H9 (cell line): ENCODE data around the gene GSK3A. TPM values are rescaled to one million over a fixed set of nuclear protein-coding genes. Genes with fewer than 3 reads are reported as not detected.

Source experiments
- DNase-seq: peaks from one replicate; pipeline ENCODE4 v3.0.0-alpha.2; 2017
- H2AFZ ChIP-seq: one replicate; pipeline ENCODE4 v1.6.1; 2013; ENCODE audit warnings: mild to moderate bottlenecking, low read length, control low read depth, moderate library complexity
- H2AK5ac ChIP-seq: 2 replicates; pipeline ENCODE4 v1.6.1; 2013; ENCODE audit warnings: low read length, control low read depth, mixed read lengths; ENCODE audit not compliant: insufficient read length
- H2BK120ac ChIP-seq: one replicate; pipeline ENCODE4 v1.6.1; 2013; ENCODE audit warnings: low read depth, mild to moderate bottlenecking, low read length, control low read depth, inconsistent platforms; ENCODE audit not compliant: poor library complexity, severe bottlenecking
- H2BK12ac ChIP-seq: 2 replicates; pipeline ENCODE4 v1.6.1; 2013; ENCODE audit warnings: low read length, control low read depth, mixed read lengths, low read depth; ENCODE audit not compliant: insufficient read length
- H2BK15ac ChIP-seq: 2 replicates; pipeline ENCODE4 v1.6.1; 2013; ENCODE audit warnings: low read depth, low read length, control low read depth
- H2BK20ac ChIP-seq: one replicate; pipeline ENCODE4 v1.6.1; 2013; ENCODE audit warnings: low read depth, mild to moderate bottlenecking, low read length, control low read depth, inconsistent platforms; ENCODE audit not compliant: poor library complexity, severe bottlenecking
- H2BK5ac ChIP-seq: 2 replicates; pipeline ENCODE4 v1.6.1; 2013; ENCODE audit warnings: low read length, control low read depth, mixed read lengths; ENCODE audit not compliant: insufficient read length
- H3K14ac ChIP-seq: 2 replicates; pipeline ENCODE4 v1.6.1; 2013; ENCODE audit warnings: low read length, control low read depth; ENCODE audit not compliant: insufficient read depth
- H3K18ac ChIP-seq: 2 replicates; pipeline ENCODE4 v1.6.1; 2013; ENCODE audit warnings: low read depth, mild to moderate bottlenecking, mixed read lengths, low read length, control low read depth; ENCODE audit not compliant: insufficient read length
- H3K23ac ChIP-seq: 2 replicates; pipeline ENCODE4 v1.6.1; 2013; ENCODE audit warnings: low read length, control low read depth, mixed read lengths, low read depth; ENCODE audit not compliant: insufficient read length
- H3K23me2 ChIP-seq: 2 replicates; pipeline ENCODE4 v1.6.1; 2013; ENCODE audit warnings: low read depth, mild to moderate bottlenecking, mixed read lengths, low read length, control low read depth; ENCODE audit not compliant: insufficient read length, poor library complexity, severe bottlenecking
- H3K27ac ChIP-seq: 2 replicates; pipeline ENCODE4 v1.5.1; 2013; ENCODE audit warnings: low read length, control low read depth, mixed read lengths, low read depth; ENCODE audit not compliant: insufficient read length
- H3K27me3 ChIP-seq: 2 replicates; pipeline ENCODE4 v1.6.1; 2013; ENCODE audit warnings: low read length, control low read depth, inconsistent platforms; ENCODE audit not compliant: insufficient read depth
- H3K4ac ChIP-seq: 2 replicates; pipeline ENCODE4 v1.6.1; 2013; ENCODE audit warnings: low read depth, mild to moderate bottlenecking, control low read depth, inconsistent platforms, low read length, moderate library complexity
- H3K4me1 ChIP-seq: 2 replicates; pipeline ENCODE4 v1.6.1; 2013; ENCODE audit warnings: low read length, control low read depth, inconsistent platforms; ENCODE audit not compliant: insufficient read depth
- H3K4me2 ChIP-seq: 2 replicates; pipeline ENCODE4 v1.6.1; 2013; ENCODE audit warnings: low read length, control low read depth, mixed read lengths; ENCODE audit not compliant: insufficient read length, insufficient read depth
- H3K56ac ChIP-seq: 2 replicates; pipeline ENCODE4 v1.6.1; 2013; ENCODE audit warnings: low read depth, mild to moderate bottlenecking, mixed read lengths, low read length, control low read depth; ENCODE audit not compliant: insufficient read length
- H3K79me1 ChIP-seq: 2 replicates; pipeline ENCODE4 v1.6.1; 2013; ENCODE audit warnings: low read depth, mild to moderate bottlenecking, moderate library complexity, low read length, control low read depth, inconsistent platforms; ENCODE audit not compliant: insufficient read depth, poor library complexity, severe bottlenecking
- H3K79me2 ChIP-seq: 2 replicates; pipeline ENCODE4 v1.6.1; 2013; ENCODE audit warnings: low read length, control low read depth, inconsistent platforms; ENCODE audit not compliant: insufficient read depth
- H3K9ac ChIP-seq: 2 replicates; pipeline ENCODE4 v1.6.1; 2013; ENCODE audit warnings: low read length, control low read depth, mixed read lengths; ENCODE audit not compliant: insufficient read length; ENCODE audit errors: extremely low read depth
- H3K9me3 ChIP-seq: one replicate; pipeline ENCODE4 v1.6.1; 2013; ENCODE audit warnings: low read depth, low read length, inconsistent platforms; ENCODE audit not compliant: control insufficient read depth
- H3T11ph ChIP-seq: one replicate; pipeline ENCODE4 v1.6.1; 2013; ENCODE audit warnings: mild to moderate bottlenecking, low read length, control low read depth, inconsistent platforms
- H4K20me1 ChIP-seq: one replicate; pipeline ENCODE4 v1.6.1; 2013; ENCODE audit not compliant: control insufficient read depth, insufficient read length, insufficient read depth
- H4K5ac ChIP-seq: 2 replicates; pipeline ENCODE4 v1.6.1; 2013; ENCODE audit warnings: low read depth, mild to moderate bottlenecking, mixed read lengths, low read length, control low read depth; ENCODE audit not compliant: insufficient read length
- H4K8ac ChIP-seq: replicated peaks from 2 replicates; pipeline ENCODE4 v1.6.1; 2013; ENCODE audit warnings: low read length, control low read depth, mixed read lengths, low read depth; ENCODE audit not compliant: insufficient read length
- H4K91ac ChIP-seq: 2 replicates; pipeline ENCODE4 v1.6.1; 2013; ENCODE audit warnings: low read depth, mild to moderate bottlenecking, moderate library complexity, mixed read lengths, low read length, control low read depth; ENCODE audit not compliant: insufficient read length
- H3K27ac Mint-ChIP-seq, 3 experiments: 2 replicates in 2 of 3; 3 replicates in 1 of 3; pipeline ENCODE4 v1.8.0; 2020 to 2021; ENCODE audit warnings: mixed read lengths in 3 of 3, mild to moderate bottlenecking in 1 of 3, moderate library complexity in 1 of 3
- H3K27me3 Mint-ChIP-seq: 2 replicates; pipeline ENCODE4 v1.8.0; 2021; ENCODE audit warnings: low read depth, mild to moderate bottlenecking, moderate library complexity, mixed read lengths
- H3K36me3 Mint-ChIP-seq, 3 experiments: 2 replicates in 2 of 3; 3 replicates in 1 of 3; pipeline ENCODE4 v1.8.0; 2020 to 2021; ENCODE audit warnings: low read depth in 3 of 3, mixed read lengths in 3 of 3; ENCODE audit not compliant: insufficient read depth in 1 of 3
- H3K4me1 Mint-ChIP-seq, 2 experiments: 2 replicates each; pipeline ENCODE4 v1.8.0; 2020; ENCODE audit warnings: mixed read lengths in 2 of 2
- H3K4me3 Mint-ChIP-seq, 2 experiments: 2 replicates in 1 of 2; 3 replicates in 1 of 2; pipeline ENCODE4 v1.8.0; 2020 to 2021; ENCODE audit warnings: mild to moderate bottlenecking in 2 of 2, mixed read lengths in 2 of 2, moderate library complexity in 1 of 2
- H3K9me3 Mint-ChIP-seq, 2 experiments: 2 replicates in 1 of 2; 3 replicates in 1 of 2; pipeline ENCODE4 v1.8.0; 2020; ENCODE audit warnings: mild to moderate bottlenecking in 2 of 2, mixed read lengths in 2 of 2, moderate library complexity in 1 of 2
- CTCF ChIP-seq: fragments of 200-600 bp; sonication (generic); conservative IDR thresholded peaks from 3 replicates; pipeline ENCODE4 v1.8.0; 2021; ENCODE audit warnings: antibody characterized with exemption, mild to moderate bottlenecking
- WGBS: extraction: QIAGEN DNeasy Blood & Tissue Kit; methylation state at CpG from one replicate; pipeline ENCODE4 v1.1.7; 2013; ENCODE audit warnings: missing lambda C conversion rate, low lambda C conversion rate, mixed read lengths; ENCODE audit not compliant: insufficient read length; ENCODE audit errors: extremely low coverage; 5-methylcytosine and 5-hydroxymethylcytosine counted together
- total RNA-seq: library from RNA; stranded (reverse); gene quantifications from 2 replicates; pipeline ENCODE4 v1.2.1, GENCODE V29; 2021

GSK3A gene
- total RNA-seq, 1 experiment from 2014 or later = 52.4 TPM

DNA sequence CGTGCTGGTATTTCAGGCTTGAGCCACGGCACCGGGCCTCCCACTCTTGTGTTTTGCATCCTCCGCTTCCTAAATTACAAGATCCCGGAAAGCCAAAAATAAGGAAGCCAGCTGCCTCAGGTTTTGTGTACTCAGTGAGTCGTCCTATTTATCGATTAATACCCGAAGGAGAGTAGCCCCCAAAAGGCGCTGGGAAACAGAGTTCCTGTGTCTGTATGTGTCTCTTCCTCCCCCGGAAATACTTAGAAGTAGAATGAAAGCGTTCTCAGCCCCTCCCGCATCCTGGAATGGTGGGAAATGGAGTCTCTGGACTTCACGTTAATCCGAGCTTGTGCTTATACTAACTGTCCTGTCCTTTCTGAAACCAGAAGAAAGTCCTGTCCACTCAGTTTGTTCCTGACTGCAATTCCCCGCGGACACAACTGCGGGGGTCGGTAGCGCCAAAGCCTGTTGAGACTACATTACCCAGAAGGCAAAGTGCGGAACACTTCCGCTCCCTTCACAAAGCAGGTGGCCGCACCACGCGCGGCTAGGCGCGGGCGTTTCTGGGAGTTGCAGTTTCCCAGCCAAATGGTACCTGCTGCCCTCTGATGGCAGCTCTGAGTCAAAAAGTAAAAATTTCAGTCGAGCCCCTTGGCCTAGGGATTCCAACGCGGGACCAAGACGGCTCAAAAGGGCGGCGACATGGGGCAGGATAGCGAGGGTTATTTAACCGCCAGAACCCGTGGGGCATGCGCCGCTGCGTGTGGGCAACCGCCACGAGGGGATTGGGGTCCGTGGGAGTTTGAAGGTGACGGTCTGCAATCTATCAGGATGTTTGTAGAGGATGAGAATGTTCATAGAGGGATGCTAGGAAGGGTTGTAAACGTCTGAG is 2.2 kb upstream of the GSK3A start:
- WGBS = no CpG with 5 or more reads among the region's 45 CpGs
- DNase-seq = peak; percentile 97

More for the DNA sequence above, 2.2 kb upstream of the GSK3A start:
- Histone ChIP-seq H3K4me2 (peak overlapping the region; percentile 96), H3K23me2 (peaks cover 4% of the 10 kb centered on the region), H2BK12ac (no peak overlapping the region), H4K20me1 (no peaks in the 10 kb centered on the region), H3K4ac (no peak overlapping the region), H3T11ph (no peak overlapping the region), H3K9me3 (no peaks in the 10 kb centered on the region), H3K79me1 (no peaks in the 10 kb centered on the region), H2AFZ (no peak overlapping the region), H4K8ac (no peak overlapping the region), H2AK5ac (no peak overlapping the region), H3K18ac (peak overlapping the region; percentile 76), H3K27me3 (no peaks in the 10 kb centered on the region), H2BK5ac (no peak overlapping the region), H2BK20ac (no peak overlapping the region), H3K27ac (peak overlapping the region; percentile 10), H3K4me1 (no peaks in the 10 kb centered on the region; the same call in 1 of the 2 replicates), H4K91ac (no peak overlapping the region), H2BK15ac (no peak overlapping the region), H3K79me2 (no peaks in the 10 kb centered on the region; the same call in 1 of the 2 replicates), H3K9ac (peak overlapping the region; percentile 28), H3K56ac (no peak overlapping the region), H4K5ac (no peak overlapping the region), H2BK120ac (no peak overlapping the region), H3K23ac (no peak overlapping the region), H3K14ac (no peak overlapping the region; the same call in 1 of the 2 replicates)
- Mint-ChIP-seq H3K9me3 (no peaks in the 10 kb centered on the region), H3K4me1 (peaks cover 29 to 35% of the 10 kb centered on the region in 2 experiments), H3K27ac (peak overlapping the region; percentile 95 to 99 (median 99)), H3K4me3 (peak overlapping the region; percentile 88 to 95), H3K27me3 (no peaks in the 10 kb centered on the region; the same call in 1 of the 2 replicates), H3K36me3 (peaks cover 1 to 26% (median 21%) of the 10 kb centered on the region in 3 experiments; a peak in 6 of 7 replicates)
- TF ChIP-seq CTCF = peak; percentile 68
